HUES64 (cell line): ENCODE measurements around the gene B9D1.
A peak's percentile ranks its signal among the peaks of the same experiment; 100 is the strongest.

Experiments used
- H3K27ac ChIP-seq: 2 replicates; pipeline ENCODE4 v1.7.0; 2013; ENCODE audit warnings: low read depth, low read length, inconsistent platforms
- H3K27me3 ChIP-seq: 2 replicates; pipeline ENCODE4 v1.6.1; 2013; ENCODE audit warnings: mild to moderate bottlenecking, low read length; ENCODE audit not compliant: insufficient read depth
- H3K36me3 ChIP-seq: 2 replicates; pipeline ENCODE4 v1.6.1; 2013; ENCODE audit warnings: mild to moderate bottlenecking, low read length; ENCODE audit not compliant: insufficient read depth
- H3K4me1 ChIP-seq: 2 replicates; pipeline ENCODE4 v1.6.1; 2013; ENCODE audit warnings: mild to moderate bottlenecking, low read length, moderate library complexity; ENCODE audit not compliant: insufficient read depth
- H3K4me3 ChIP-seq: 2 replicates; pipeline ENCODE4 v1.5.1; 2013; ENCODE audit warnings: mild to moderate bottlenecking, low read length, moderate library complexity
- H3K9ac ChIP-seq: 2 replicates; pipeline ENCODE4 v1.6.1; 2013; ENCODE audit warnings: mild to moderate bottlenecking, low read depth, low read length
- H3K9me3 ChIP-seq: 2 replicates; pipeline ENCODE4 v1.6.1; 2013; ENCODE audit warnings: low read depth, low read length; ENCODE audit not compliant: insufficient read depth
- WGBS: fragments of 150-250, 120-280 bp; methylation state at CpG from one replicate; pipeline ENCODE4 v1.1.7; 2013; ENCODE audit warnings: missing lambda C conversion rate; 5-methylcytosine and 5-hydroxymethylcytosine counted together

Gene B9D1

GRCh38 chr17:19387921-19388521, 25.5 kb upstream of the B9D1 start:
- 89% methylated on average over 1 of the region's 2 CpGs for WGBS
- peaks cover 19% of the 10 kb centered on the region for H3K4me1 ChIP-seq

GRCh38 chr17:19386974-19387920, 24.7 kb upstream of the B9D1 start, which contains the start of gene MFAP4:
TSS of gene MFAP4 (minus strand) at chr17:19387190. CDS start at chr17:19387155, 35 bp downstream.
- peaks cover 19% of the 10 kb centered on the region for H3K4me1 ChIP-seq
- peak within 1 kb of the TSS; percentile 25; the same call in 1 of the 2 replicates for H3K4me3 ChIP-seq

More at GRCh38 chr17:19387921-19388521, 25.5 kb upstream of the B9D1 start:
- Histone ChIP-seq H3K36me3 (peaks cover 26% of the 10 kb centered on the region), H3K27ac (peak overlapping the region; percentile 76; the same call in 1 of the 2 replicates), H3K9me3 (no peaks in the 10 kb centered on the region), H3K4me3 (no peak overlapping the region), H3K9ac (no peak overlapping the region; the same call in 1 of the 2 replicates), H3K27me3 (no peaks in the 10 kb centered on the region)

GRCh38 chr17:19386051-19386929, 23.8 kb upstream of the B9D1 start:
- Histone ChIP-seq H3K9me3 (no peaks in the 10 kb centered on the region), H3K4me1 (peaks cover 15% of the 10 kb centered on the region), H3K9ac (no peak overlapping the region), H3K27ac (peak overlapping the region; percentile 57; the same call in 1 of the 2 replicates), H3K4me3 (peak overlapping the region; percentile 25; the same call in 1 of the 2 replicates), H3K27me3 (no peaks in the 10 kb centered on the region), H3K36me3 (peaks cover 42% of the 10 kb centered on the region)
- WGBS: 63% methylated on average over 20 of the region's 20 CpGs

More at GRCh38 chr17:19386974-19387920, 24.7 kb upstream of the B9D1 start, which contains the start of gene MFAP4:
- Histone ChIP-seq H3K27ac (peak within 1 kb of the TSS; percentile 76), H3K9me3 (no peaks in the 10 kb centered on the region), H3K9ac (peak within 1 kb of the TSS; percentile 30; the same call in 1 of the 2 replicates), H3K27me3 (no peaks in the 10 kb centered on the region), H3K36me3 (peaks cover 34% of the 10 kb centered on the region)
- whole genome bisulfite sequencing: 12% methylated on average over 18 of the region's 22 CpGs

- no peak overlapping the region for H3K27ac ChIP-seq
- H3K4me3 ChIP-seq: no peak overlapping the region
- 90% methylated on average over 9 of the region's 9 CpGs for WGBS
- peaks cover 15% of the 10 kb centered on the region for H3K4me1 ChIP-seq
- no peaks in the 10 kb centered on the region for H3K27me3 ChIP-seq
- no peaks in the 10 kb centered on the region for H3K9me3 ChIP-seq
- H3K36me3 ChIP-seq: peaks cover 49% of the 10 kb centered on the region
- no peak overlapping the region for H3K9ac ChIP-seq
These were observed 23.0 kb upstream of the B9D1 start for GRCh38 chr17:19385521-19385983.

- Histone ChIP-seq H3K36me3 (peaks cover 56% of the 10 kb centered on the region), H3K9ac (no peak overlapping the region), H3K27ac (0 out of 2 replicates have a peak overlapping the region, but pooled peaks have one; percentile 30), H3K4me3 (no peak overlapping the region), H3K9me3 (no peaks in the 10 kb centered on the region), H3K4me1 (peaks cover 15% of the 10 kb centered on the region), H3K27me3 (no peaks in the 10 kb centered on the region)
- WGBS: 92% methylated on average over 16 of the region's 16 CpGs
These were observed 22.3 kb upstream of the B9D1 start for GRCh38 chr17:19384723-19385391.

- no peak overlapping the region for H3K4me3 ChIP-seq
- peaks cover 20% of the 10 kb centered on the region for H3K4me1 ChIP-seq
- no peak overlapping the region for H3K27ac ChIP-seq
- H3K36me3 ChIP-seq: peaks cover 64% of the 10 kb centered on the region
- 94% methylated on average over 6 of the region's 6 CpGs for WGBS
- H3K9ac ChIP-seq: no peak overlapping the region
- no peaks in the 10 kb centered on the region for H3K27me3 ChIP-seq
- no peaks in the 10 kb centered on the region for H3K9me3 ChIP-seq
These were observed 21.4 kb upstream of the B9D1 start for GRCh38 chr17:19383681-19384470.

GRCh38 chr17:19382531-19383444, 20.3 kb upstream of the B9D1 start:
- Histone ChIP-seq H3K27ac (no peak overlapping the region), H3K4me1 (peaks cover 15% of the 10 kb centered on the region)

GRCh38 chr17:19381741-19382444, 19.4 kb upstream of the B9D1 start:
- no peaks in the 10 kb centered on the region for H3K9me3 ChIP-seq
- H3K9ac ChIP-seq: no peak overlapping the region
- H3K4me3 ChIP-seq: no peak overlapping the region
- no peaks in the 10 kb centered on the region for H3K27me3 ChIP-seq
- WGBS: 96% methylated on average over 31 of the region's 31 CpGs
- peaks cover 10% of the 10 kb centered on the region for H3K4me1 ChIP-seq
- H3K36me3 ChIP-seq: peaks cover 64% of the 10 kb centered on the region
- no peak overlapping the region for H3K27ac ChIP-seq

More at GRCh38 chr17:19382531-19383444, 20.3 kb upstream of the B9D1 start:
- H3K9me3 ChIP-seq: no peaks in the 10 kb centered on the region
- no peak overlapping the region for H3K9ac ChIP-seq
- no peak overlapping the region for H3K4me3 ChIP-seq
- WGBS: 92% methylated on average over 12 of the region's 13 CpGs
- peaks cover 64% of the 10 kb centered on the region for H3K36me3 ChIP-seq
- no peaks in the 10 kb centered on the region for H3K27me3 ChIP-seq
